Calu3 (cell line): ENCODE results near the gene IFNGR2. TPM values are rescaled to one million over a fixed set of nuclear protein-coding genes. Genes with fewer than 3 reads are reported as not detected.

Experiments
- BruUV-seq: library from RNA; stranded (reverse); fragments of 400-500 nt; replicated peaks from 2 replicates; lab custom pipeline; 2021; lab: Mats Ljungman, UMichigan
- CTCF ChIA-PET: fragments of 300-600 bp; sonication (Branson Sonifier 250); formaldehyde crosslinking; loops from one replicate; lab custom pipeline; 2022; ENCODE audit warnings: antibody characterized with exemption; lab: Charles Lee
- DNase-seq: peaks from one replicate; pipeline ENCODE4 v3.0.0; 2022
- H3K27ac Mint-ChIP-seq: one replicate; pipeline ENCODE4 v1.8.0; 2022; ENCODE audit warnings: mixed read lengths; ENCODE audit not compliant: unreplicated experiment
- H3K27me3 Mint-ChIP-seq: one replicate; pipeline ENCODE4 v1.8.0; 2022; ENCODE audit warnings: mixed read lengths; ENCODE audit not compliant: unreplicated experiment
- H3K36me3 Mint-ChIP-seq: one replicate; pipeline ENCODE4 v1.8.0; 2022; ENCODE audit warnings: mild to moderate bottlenecking, moderate library complexity, mixed read lengths; ENCODE audit not compliant: insufficient read depth, unreplicated experiment
- H3K4me1 Mint-ChIP-seq: one replicate; pipeline ENCODE4 v1.8.0; 2022; ENCODE audit warnings: mild to moderate bottlenecking, low read depth, mixed read lengths; ENCODE audit not compliant: unreplicated experiment
- H3K4me3 Mint-ChIP-seq: one replicate; pipeline ENCODE4 v1.8.0; 2022; ENCODE audit warnings: mild to moderate bottlenecking, low read depth, moderate library complexity, mixed read lengths; ENCODE audit not compliant: unreplicated experiment
- H3K9me3 Mint-ChIP-seq: one replicate; pipeline ENCODE4 v1.8.0; 2022; ENCODE audit warnings: low read depth, mixed read lengths; ENCODE audit not compliant: unreplicated experiment
- CTCF ChIP-seq: fragments of 200-600 bp; IDR thresholded peaks from one replicate; pipeline ENCODE4 v1.8.0; 2022; ENCODE audit warnings: antibody characterized with exemption; ENCODE audit not compliant: unreplicated experiment
- intact Hi-C: fragments of 100-400 bp; cut with micrococcal nuclease; formaldehyde crosslinking; loops from one replicate; pipeline ENCODE4 v1.10.0; 2022; ENCODE audit not compliant: unreplicated experiment
- total RNA-seq: library from RNA; stranded (reverse); gene quantifications from 2 replicates; pipeline ENCODE4 v1.2.3, GENCODE V29; 2022

The IFNGR2 gene
- total RNA-seq, 1 experiment from 2014 or later: 59.8 TPM

- no peak for TF ChIP-seq CTCF
- no peak for DNase-seq
- Mint-ChIP-seq H3K36me3 (no peaks in the 10 kb centered on the region), H3K4me3 (no peak overlapping the region), H3K9me3 (peaks cover 5% of the 10 kb centered on the region), H3K27me3 (no peaks in the 10 kb centered on the region), H3K4me1 (peaks cover 8% of the 10 kb centered on the region), H3K27ac (no peak overlapping the region)
- no TSS peak for BruUV-seq
- CTCF ChIA-PET: no interaction called here
- intact Hi-C loops: no loop called here
Observed at GRCh38 chr21:33364830-33365229, 38.4 kb upstream of the IFNGR2 start.

GRCh38 chr21:33367309-33367973 is 35.8 kb upstream of the IFNGR2 start:
- no peaks in the 10 kb centered on the region for H3K27me3 Mint-ChIP-seq
- no TSS peak for BruUV-seq
- no peak overlapping the region for H3K27ac Mint-ChIP-seq
- no peak for DNase-seq
- CTCF ChIA-PET: interaction anchor here (0.6 kb wide), 1 partner anchor 55 kb away, joined by 3 read pairs; no protein-coding TSS in a partner anchor
- no peaks in the 10 kb centered on the region for H3K4me1 Mint-ChIP-seq
- H3K4me3 Mint-ChIP-seq: no peak overlapping the region
- no peaks in the 10 kb centered on the region for H3K36me3 Mint-ChIP-seq
- peaks cover 5% of the 10 kb centered on the region for H3K9me3 Mint-ChIP-seq
- intact Hi-C loops: no loop called here
- TF ChIP-seq CTCF: no peak

- Mint-ChIP-seq H3K36me3 (no peaks in the 10 kb centered on the region), H3K4me3 (no peak overlapping the region), H3K9me3 (peaks cover 5% of the 10 kb centered on the region), H3K27me3 (no peaks in the 10 kb centered on the region), H3K27ac (no peak overlapping the region), H3K4me1 (no peaks in the 10 kb centered on the region)
- BruUV-seq: no TSS peak
- no peak for TF ChIP-seq CTCF
- CTCF ChIA-PET: no interaction called here
- intact Hi-C loops: no loop called here
- DNase-seq: no peak
Observed at GRCh38 chr21:33368124-33368523, 35.1 kb upstream of the IFNGR2 start.

GRCh38 chr21:33368576-33368975 is 34.6 kb upstream of the IFNGR2 start:
- no TSS peak for BruUV-seq
- CTCF ChIA-PET: interaction anchor here (0.7 kb wide), 1 partner anchor 68 kb away, joined by 3 read pairs; no protein-coding TSS in a partner anchor

More at GRCh38 chr21:33368576-33368975, 34.6 kb upstream of the IFNGR2 start:
- no peaks in the 10 kb centered on the region for H3K4me1 Mint-ChIP-seq
- H3K4me3 Mint-ChIP-seq: no peak overlapping the region
- no peak overlapping the region for H3K27ac Mint-ChIP-seq
- H3K36me3 Mint-ChIP-seq: no peaks in the 10 kb centered on the region
- no peaks in the 10 kb centered on the region for H3K27me3 Mint-ChIP-seq
- no peak for TF ChIP-seq CTCF
- H3K9me3 Mint-ChIP-seq: peaks cover 5% of the 10 kb centered on the region
- no peak for DNase-seq
- intact Hi-C loops: no loop called here
